PC-9 (cell line): ENCODE measurements around the gene NAA15.

ENCODE experiments used
- EZH2 ChIP-seq: fragments of 200-600 bp; sonication (generic); IDR thresholded peaks from 2 replicates; pipeline ENCODE4 v1.8.0; 2017; ENCODE audit warnings: antibody characterized with exemption, low read depth
- TF ChIP-seq, protein P1 (sequence below): fragments of 200-600 bp; sonication (generic); conservative IDR thresholded peaks from 2 replicates; pipeline ENCODE4 v1.6.1; 2017; ENCODE audit warnings: mixed run types, antibody characterized with exemption, mild to moderate bottlenecking, moderate library complexity

- TF ChIP-seq EZH2, result no peak
- TF ChIP-seq, protein P1, sequence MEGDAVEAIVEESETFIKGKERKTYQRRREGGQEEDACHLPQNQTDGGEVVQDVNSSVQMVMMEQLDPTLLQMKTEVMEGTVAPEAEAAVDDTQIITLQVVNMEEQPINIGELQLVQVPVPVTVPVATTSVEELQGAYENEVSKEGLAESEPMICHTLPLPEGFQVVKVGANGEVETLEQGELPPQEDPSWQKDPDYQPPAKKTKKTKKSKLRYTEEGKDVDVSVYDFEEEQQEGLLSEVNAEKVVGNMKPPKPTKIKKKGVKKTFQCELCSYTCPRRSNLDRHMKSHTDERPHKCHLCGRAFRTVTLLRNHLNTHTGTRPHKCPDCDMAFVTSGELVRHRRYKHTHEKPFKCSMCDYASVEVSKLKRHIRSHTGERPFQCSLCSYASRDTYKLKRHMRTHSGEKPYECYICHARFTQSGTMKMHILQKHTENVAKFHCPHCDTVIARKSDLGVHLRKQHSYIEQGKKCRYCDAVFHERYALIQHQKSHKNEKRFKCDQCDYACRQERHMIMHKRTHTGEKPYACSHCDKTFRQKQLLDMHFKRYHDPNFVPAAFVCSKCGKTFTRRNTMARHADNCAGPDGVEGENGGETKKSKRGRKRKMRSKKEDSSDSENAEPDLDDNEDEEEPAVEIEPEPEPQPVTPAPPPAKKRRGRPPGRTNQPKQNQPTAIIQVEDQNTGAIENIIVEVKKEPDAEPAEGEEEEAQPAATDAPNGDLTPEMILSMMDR, result no peak
Measured at GRCh38 chr4:139443661-139444060, 142.4 kb downstream of the NAA15 start.
